Naive thymus-derived CD4-positive, alpha-beta T cell (primary cell): Measurements from ENCODE around the gene ZAP70. TPM values are rescaled to one million over a fixed set of nuclear protein-coding genes. Genes with fewer than 3 reads are reported as not detected.

Experiments
- ATAC-seq: fragments of 150-1000 bp; cut with Tn5 transposase; 2 replicates; pipeline ENCODE4 v1.10.0; 2021; ENCODE audit warnings: mild to moderate bottlenecking, moderate library complexity
- CTCF ChIA-PET: fragments of 350-600 bp; sonication (Branson Sonifier 250); formaldehyde crosslinking; loops from one replicate; lab custom pipeline; 2021; ENCODE audit warnings: antibody characterized with exemption; lab: Charles Lee
- POLR2A ChIA-PET: fragments of 350-600 bp; sonication (Branson Sonifier 250); formaldehyde crosslinking; loops from one replicate; lab custom pipeline; 2021; ENCODE audit warnings: antibody characterized with exemption, inconsistent platforms; lab: Charles Lee
- DNase-seq, 9 donors: peaks; one replicate each; pipeline versions ENCODE4 v3.0.0 to v3.0.0-alpha.2; 2020 to 2022; ENCODE audit warnings: mixed read lengths in 1 of 9
- H3K27ac ChIP-seq: one replicate; pipeline ENCODE4 v1.7.0; 2013; ENCODE audit warnings: mild to moderate bottlenecking, low read depth, low read length, moderate library complexity
- H3K27me3 ChIP-seq, 2 donors: one replicate each; pipeline ENCODE4 v1.7.0; 2013; ENCODE audit warnings: low read length in 2 of 2, mild to moderate bottlenecking in 2 of 2, moderate library complexity in 2 of 2; ENCODE audit not compliant: control insufficient read depth in 2 of 2, insufficient read depth in 2 of 2
- H3K36me3 ChIP-seq, 3 experiments: 1 replicate in 2 of 3; 2 replicates in 1 of 3; pipeline ENCODE4 v1.7.0; 2013; ENCODE audit warnings: low read length in 3 of 3, mild to moderate bottlenecking in 3 of 3, moderate library complexity in 1 of 3; ENCODE audit not compliant: insufficient read depth in 3 of 3, control insufficient read depth in 2 of 3
- H3K4me1 ChIP-seq, 2 donors: one replicate each; pipeline ENCODE4 v1.7.0; 2013; ENCODE audit warnings: low read length in 2 of 2, mild to moderate bottlenecking in 2 of 2, moderate library complexity in 1 of 2; ENCODE audit not compliant: control insufficient read depth in 2 of 2, insufficient read depth in 2 of 2
- H3K4me3 ChIP-seq: 2 replicates; pipeline ENCODE4 v1.7.0; 2013; ENCODE audit warnings: mild to moderate bottlenecking, low read length
- H3K9me3 ChIP-seq, 3 experiments: 1 replicate in 2 of 3; 2 replicates in 1 of 3; pipeline ENCODE4 v1.7.0; 2013; ENCODE audit warnings: low read length in 3 of 3; ENCODE audit not compliant: control insufficient read depth in 2 of 3
- H3K27ac Mint-ChIP-seq, 9 donors: one replicate each; pipeline ENCODE4 v1.8.0; 2020 to 2022; ENCODE audit warnings: mixed read lengths in 9 of 9, mild to moderate bottlenecking in 8 of 9, moderate library complexity in 5 of 9, inconsistent platforms in 2 of 9
- H3K27me3 Mint-ChIP-seq, 5 donors: one replicate each; pipeline ENCODE4 v1.8.0; 2021 to 2022; ENCODE audit warnings: mixed read lengths in 5 of 5, mild to moderate bottlenecking in 1 of 5
- H3K36me3 Mint-ChIP-seq, 5 donors: one replicate each; pipeline ENCODE4 v1.8.0; 2020 to 2022; ENCODE audit warnings: mixed read lengths in 5 of 5, mild to moderate bottlenecking in 3 of 5, inconsistent platforms in 1 of 5
- H3K4me1 Mint-ChIP-seq, 7 donors: one replicate each; pipeline ENCODE4 v1.8.0; 2020 to 2022; ENCODE audit warnings: mixed read lengths in 7 of 7, mild to moderate bottlenecking in 3 of 7, inconsistent platforms in 1 of 7
- H3K4me3 Mint-ChIP-seq, 10 donors: one replicate each; pipeline ENCODE4 v1.8.0; 2020 to 2022; ENCODE audit warnings: mild to moderate bottlenecking in 10 of 10, mixed read lengths in 10 of 10, moderate library complexity in 6 of 10, inconsistent platforms in 2 of 10
- H3K9me3 Mint-ChIP-seq, 11 donors: one replicate each; pipeline ENCODE4 v1.8.0; 2020 to 2022; ENCODE audit warnings: mixed read lengths in 11 of 11, mild to moderate bottlenecking in 4 of 11, inconsistent platforms in 1 of 11, moderate library complexity in 1 of 11
- intact Hi-C, 2 donors: fragments of 100-400 bp; cut with micrococcal nuclease; formaldehyde crosslinking; loops; one replicate each; pipeline ENCODE4 v1.15.1; 2023
- polyA plus RNA-seq, 2 donors: library from polyadenylated mRNA; unstranded; fragments of 300-500 nt; fragmentation: Illumina TruSeq; gene quantifications; one replicate each; pipeline ENCODE4 v1.2.3, GENCODE V29; 2021
- total RNA-seq, 6 experiments: library from RNA in 5 of 6; stranded (reverse) in 5 of 6; gene quantifications; 1 replicate in 5 of 6; 2 replicates in 1 of 6; pipeline ENCODE4 v1.2.3 and lab custom pipeline; 2021 to 2026

The ZAP70 gene
- total and polyA plus RNA-seq, 7 experiments from 2014 or later: 105 to 432 (median 358) TPM

- H3K27me3 Mint-ChIP-seq: peaks cover 0 to 2% (median 0%) of the 10 kb centered on the region in 5 donors
- H3K4me1 Mint-ChIP-seq: peaks cover 58 to 82% (median 68%) of the 10 kb centered on the region in 7 donors
- H3K4me3 Mint-ChIP-seq: peak overlapping the region; percentile 86 to 100 (median 94)
- ATAC-seq: peak; percentile 11
- Histone ChIP-seq H3K27ac (peak overlapping the region; percentile 95), H3K4me3 (peak overlapping the region; percentile 94), H3K9me3 (no peaks in the 10 kb centered on the region), H3K4me1 (peaks cover 53 to 62% of the 10 kb centered on the region in 2 donors), H3K27me3 (no peaks in the 10 kb centered on the region), H3K36me3 (peaks cover 0 to 17% (median 0%) of the 10 kb centered on the region in 3 experiments)
- H3K27ac Mint-ChIP-seq: peak overlapping the region; percentile 94 to 100 (median 99)
- H3K36me3 Mint-ChIP-seq: peaks cover 3 to 41% (median 9%) of the 10 kb centered on the region in 5 donors
- H3K9me3 Mint-ChIP-seq: peaks cover 0 to 2% (median 0%) of the 10 kb centered on the region in 11 donors
- DNase-seq: peak in 4 of 9 donors; percentile 14 to 73 (median 36)
- ChIA-PET POLR2A (interaction anchor here (0.9 to 3.5 kb wide), 12 partner anchors 9 to 751 kb away, joined by 3 to 23 read pairs (median 6); partner anchors contain the start of genes ACTR1B and COX5B), CTCF (interaction anchor here (0.6 to 7.7 kb wide), 11 partner anchors 8 to 122 kb away, joined by 3 to 43 read pairs (median 4); no protein-coding TSS in a partner anchor)
- intact Hi-C loops: loop anchor here (1.0 to 10.0 kb wide), 8 partner anchors 14 to 1125 kb away; partner anchors contain the start of genes ACTR1B (in 1 of the 2) and TMEM131 (in 1 of the 2)
Observed at GRCh38 chr2:97712693-97713295, 582 bp upstream of the ZAP70 start.

- H3K4me3 ChIP-seq: peak overlapping the region; percentile 94
- ATAC-seq: no peak
- intact Hi-C loops: loop anchor here (5.0 to 10.0 kb wide), 4 partner anchors 283 to 1123 kb away; partner anchors contain the start of gene TMEM131 (in 1 of the 2)
Observed at GRCh38 chr2:97714084-97714949, 941 bp downstream of the ZAP70 start.

DNA sequence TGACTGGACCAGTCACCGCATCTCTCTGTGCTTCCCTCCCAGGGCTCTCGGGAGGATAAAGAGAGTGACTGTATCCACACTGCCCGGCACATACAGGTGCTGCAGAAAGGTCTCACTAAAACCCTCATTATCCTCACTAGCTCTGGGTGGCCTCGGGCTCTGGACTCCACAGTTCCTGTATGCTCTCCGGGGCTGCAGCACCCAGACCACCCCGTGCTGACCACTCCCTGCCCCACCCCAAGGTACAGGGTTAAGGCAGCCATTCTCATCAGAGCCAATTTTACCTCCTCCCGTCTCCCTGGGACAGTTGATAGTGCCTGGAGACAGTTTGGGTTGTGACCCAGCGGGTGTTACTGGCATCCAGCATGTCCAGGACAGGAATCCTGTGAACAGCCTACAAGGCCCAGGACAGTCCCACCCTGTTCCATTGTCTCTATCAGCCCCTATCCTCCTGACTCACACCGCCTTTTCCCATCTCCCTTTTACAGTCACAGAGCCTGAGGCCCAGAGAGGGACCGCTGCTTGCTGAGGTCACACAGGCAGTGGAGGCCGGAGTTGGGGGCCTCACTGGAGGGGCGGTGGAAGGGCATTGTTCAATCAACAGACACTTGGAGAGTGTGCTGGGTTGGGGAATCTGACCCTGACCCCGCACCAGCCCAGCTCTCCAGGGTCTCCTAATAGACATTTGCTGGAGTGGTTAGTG lies 1.7 kb downstream of the ZAP70 start:
- Mint-ChIP-seq H3K36me3 (peaks cover 3 to 56% (median 13%) of the 10 kb centered on the region in 5 donors), H3K27ac (peak overlapping the region; percentile 94 to 100 (median 99)), H3K4me3 (peak overlapping the region; percentile 86 to 100 (median 94)), H3K4me1 (peaks cover 73 to 97% (median 84%) of the 10 kb centered on the region in 7 donors), H3K9me3 (no peaks in the 10 kb centered on the region), H3K27me3 (no peaks in the 10 kb centered on the region)
- ChIA-PET CTCF (interaction anchor here (0.9 kb wide), 1 partner anchor 124 kb away, joined by 5 read pairs; no protein-coding TSS in a partner anchor), POLR2A (interaction anchor here (0.6 to 3.5 kb wide), 5 partner anchors 17 to 243 kb away, joined by 3 to 23 read pairs (median 6); no protein-coding TSS in a partner anchor)
- Histone ChIP-seq H3K4me3 (peak overlapping the region; percentile 94), H3K36me3 (peaks cover 0 to 23% (median 5%) of the 10 kb centered on the region in 3 experiments), H3K9me3 (no peaks in the 10 kb centered on the region), H3K4me1 (peaks cover 70 to 76% of the 10 kb centered on the region in 2 donors), H3K27me3 (no peaks in the 10 kb centered on the region), H3K27ac (peak overlapping the region; percentile 95)
- intact Hi-C loops: loop anchor here (5.0 to 10.0 kb wide), 4 partner anchors 282 to 1122 kb away; partner anchors contain the start of gene TMEM131 (in 1 of the 2)
- ATAC-seq (no peak), DNase-seq (peak in 1 of 9 donors; percentile 1)

More at GRCh38 chr2:97714084-97714949, 941 bp downstream of the ZAP70 start:
- peaks cover 70 to 97% (median 84%) of the 10 kb centered on the region in 7 donors for H3K4me1 Mint-ChIP-seq
- H3K9me3 Mint-ChIP-seq: peaks cover 0 to 2% (median 0%) of the 10 kb centered on the region in 11 donors
- peak overlapping the region; percentile 95 for H3K27ac ChIP-seq
- H3K4me3 Mint-ChIP-seq: peak overlapping the region; percentile 86 to 100 (median 94)
- peaks cover 3 to 53% (median 9%) of the 10 kb centered on the region in 5 donors for H3K36me3 Mint-ChIP-seq
- no peaks in the 10 kb centered on the region for H3K27me3 ChIP-seq
- CTCF ChIA-PET: interaction anchor here (0.9 to 7.7 kb wide), 6 partner anchors 14 to 123 kb away, joined by 5 to 43 read pairs (median 6); partner anchors contain the start of gene ACTR1B
- peaks cover 64 to 74% of the 10 kb centered on the region in 2 donors for H3K4me1 ChIP-seq
- no peaks in the 10 kb centered on the region for H3K9me3 ChIP-seq
- H3K27me3 Mint-ChIP-seq: peaks cover 0 to 2% (median 0%) of the 10 kb centered on the region in 5 donors
- POLR2A ChIA-PET: interaction anchor here (0.6 to 3.5 kb wide), 11 partner anchors 14 to 243 kb away, joined by 3 to 23 read pairs (median 7); partner anchors contain the start of genes ACTR1B and COX5B
- peaks cover 0 to 18% (median 0%) of the 10 kb centered on the region in 3 experiments for H3K36me3 ChIP-seq
- peak overlapping the region; percentile 94 to 100 (median 99) for H3K27ac Mint-ChIP-seq
- peak in 2 of 9 donors; percentile 11 to 17 for DNase-seq

GRCh38 chr2:97715951-97716694 lies 2.7 kb downstream of the ZAP70 start:
- H3K9me3 ChIP-seq: no peaks in the 10 kb centered on the region
- POLR2A ChIA-PET: interaction anchor here (1.0 to 2.9 kb wide), 3 partner anchors 24 to 70 kb away, joined by 3 to 18 read pairs (median 3); partner anchors contain the start of gene COX5B
- CTCF ChIA-PET: interaction anchor here (0.5 kb wide), 1 partner anchor 746 kb away, joined by 3 read pairs; no protein-coding TSS in a partner anchor
- H3K4me3 ChIP-seq: peak overlapping the region; percentile 94
- H3K27ac ChIP-seq: peak overlapping the region; percentile 95
- Mint-ChIP-seq H3K27me3 (no peaks in the 10 kb centered on the region), H3K36me3 (peaks cover 3 to 62% (median 21%) of the 10 kb centered on the region in 5 donors), H3K27ac (peak overlapping the region; percentile 94 to 100 (median 99)), H3K4me3 (peak overlapping the region; percentile 86 to 100 (median 94)), H3K4me1 (peaks cover 78 to 98% (median 83%) of the 10 kb centered on the region in 7 donors), H3K9me3 (no peaks in the 10 kb centered on the region)
- no peaks in the 10 kb centered on the region for H3K27me3 ChIP-seq
- H3K36me3 ChIP-seq: peaks cover 0 to 31% (median 5%) of the 10 kb centered on the region in 3 experiments
- peaks cover 70 to 74% of the 10 kb centered on the region in 2 donors for H3K4me1 ChIP-seq
- ATAC-seq (no peak), DNase-seq (peak in 1 of 9 donors; percentile 8)
- intact Hi-C loops: loop anchor here (10.0 kb wide), 2 partner anchors 749 to 769 kb away; no protein-coding TSS in a partner anchor
